Vagina (tissue), 2 donors: Measurements from ENCODE around the gene PDE9A. TPM values are rescaled to one million over a fixed set of nuclear protein-coding genes. Genes with fewer than 3 reads are reported as not detected.

Experiments used
- DNase-seq, 2 donors: peaks; one replicate each; pipeline ENCODE4 v3.0.0-alpha.2; 2017; ENCODE audit errors: extremely low spot score in 2 of 2
- H3K27ac ChIP-seq: fragments of 200-600 bp; sonication (generic); one replicate; pipeline ENCODE4 v1.5.1; 2019
- H3K27me3 ChIP-seq: fragments of 200-600 bp; sonication (generic); one replicate; pipeline ENCODE4 v1.5.1; 2019
- H3K36me3 ChIP-seq, 2 donors: fragments of 200-600 bp; sonication (generic); one replicate each; pipeline ENCODE4 v1.5.1; 2017 to 2019
- H3K4me1 ChIP-seq: fragments of 200-600 bp; sonication (generic); one replicate; pipeline ENCODE4 v1.5.1; 2019
- H3K4me3 ChIP-seq, 2 donors: fragments of 200-600 bp; sonication (generic); 1 replicate in 1 of 2; 2 replicates in 1 of 2; pipeline ENCODE4 v1.5.1; 2016 to 2019
- H3K9me3 ChIP-seq: fragments of 200-600 bp; sonication (generic); one replicate; pipeline ENCODE4 v1.5.1; 2019
- POLR2A ChIP-seq, 2 donors: fragments of 450-650 bp; IDR thresholded peaks; one replicate each; pipeline ENCODE4 v1.6.1; 2017; ENCODE audit warnings: antibody characterized with exemption in 2 of 2, mild to moderate bottlenecking in 2 of 2, moderate library complexity in 2 of 2
- POLR2AphosphoS5 ChIP-seq, 2 donors: sonication (generic); formaldehyde crosslinking; IDR thresholded peaks; one replicate each; pipeline ENCODE4 v1.9.0; 2017; ENCODE audit warnings: antibody characterized with exemption in 2 of 2, mild to moderate bottlenecking in 2 of 2, low read depth in 1 of 2; ENCODE audit not compliant: insufficient read depth in 1 of 2
- intact Hi-C: fragments of 100-400 bp; cut with DNase I; formaldehyde crosslinking; loops from one replicate; pipeline ENCODE4 v1.15.1; 2023
- total RNA-seq: library from RNA; depleted of rRNA; stranded (reverse); fragments of >200 nt; gene quantifications from one replicate; pipeline ENCODE4 v1.2.3, GENCODE V29; 2016
- TF ChIP-seq, protein P1 (sequence below), 3 experiments: fragments of 450-650 bp in 2 of 3; fragments of 200-600 bp in 1 of 3; sonication (generic) in 1 of 3; IDR thresholded peaks; one replicate each; pipeline ENCODE4 v1.5.1; 2017 to 2019; ENCODE audit warnings: antibody characterized with exemption in 3 of 3, mild to moderate bottlenecking in 2 of 3, moderate library complexity in 2 of 3

The PDE9A gene
- total RNA-seq, 1 donor from 2014 or later, result 9.6 TPM

DNA sequence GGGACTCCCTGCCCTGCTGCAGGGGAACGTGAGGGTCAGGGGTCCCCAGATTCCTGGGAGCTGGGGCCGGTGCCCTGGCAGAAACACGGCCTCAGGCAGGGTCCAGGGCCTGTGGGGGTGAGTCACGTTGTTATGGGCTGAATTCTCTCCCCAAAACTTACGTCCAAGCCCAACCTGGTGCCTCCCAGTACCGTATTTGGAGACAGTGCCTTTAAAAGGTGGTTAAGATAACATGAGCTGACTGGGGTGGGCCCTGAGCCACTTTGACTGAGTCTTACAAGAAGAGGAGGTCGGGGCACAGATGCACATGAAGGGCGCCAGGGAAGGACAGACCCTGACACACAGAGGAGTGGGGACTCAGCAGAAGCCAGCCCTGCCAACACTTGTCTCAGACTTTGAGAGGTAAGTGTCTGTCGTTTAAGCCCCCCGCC is 126.0 kb downstream of the PDE9A start:
- Histone ChIP-seq H3K36me3 (no peaks in the 10 kb centered on the region), H3K27me3 (no peaks in the 10 kb centered on the region), H3K4me3 (no peak overlapping the region), H3K27ac (no peak overlapping the region), H3K4me1 (peaks cover 11% of the 10 kb centered on the region), H3K9me3 (no peaks in the 10 kb centered on the region)
- TF ChIP-seq POLR2A (IDR thresholded peaks at IDR 0.05) (no peak), POLR2AphosphoS5 (IDR thresholded peaks at IDR 0.05; ENCODE audit: insufficient read depth in 1 of 2, low read depth in 1 of 2) (no peak)
- TF ChIP-seq, protein P1, sequence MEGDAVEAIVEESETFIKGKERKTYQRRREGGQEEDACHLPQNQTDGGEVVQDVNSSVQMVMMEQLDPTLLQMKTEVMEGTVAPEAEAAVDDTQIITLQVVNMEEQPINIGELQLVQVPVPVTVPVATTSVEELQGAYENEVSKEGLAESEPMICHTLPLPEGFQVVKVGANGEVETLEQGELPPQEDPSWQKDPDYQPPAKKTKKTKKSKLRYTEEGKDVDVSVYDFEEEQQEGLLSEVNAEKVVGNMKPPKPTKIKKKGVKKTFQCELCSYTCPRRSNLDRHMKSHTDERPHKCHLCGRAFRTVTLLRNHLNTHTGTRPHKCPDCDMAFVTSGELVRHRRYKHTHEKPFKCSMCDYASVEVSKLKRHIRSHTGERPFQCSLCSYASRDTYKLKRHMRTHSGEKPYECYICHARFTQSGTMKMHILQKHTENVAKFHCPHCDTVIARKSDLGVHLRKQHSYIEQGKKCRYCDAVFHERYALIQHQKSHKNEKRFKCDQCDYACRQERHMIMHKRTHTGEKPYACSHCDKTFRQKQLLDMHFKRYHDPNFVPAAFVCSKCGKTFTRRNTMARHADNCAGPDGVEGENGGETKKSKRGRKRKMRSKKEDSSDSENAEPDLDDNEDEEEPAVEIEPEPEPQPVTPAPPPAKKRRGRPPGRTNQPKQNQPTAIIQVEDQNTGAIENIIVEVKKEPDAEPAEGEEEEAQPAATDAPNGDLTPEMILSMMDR (IDR thresholded peaks at IDR 0.05), result no peak
- no peak for DNase-seq
- intact Hi-C loops, result no loop called here

DNA sequence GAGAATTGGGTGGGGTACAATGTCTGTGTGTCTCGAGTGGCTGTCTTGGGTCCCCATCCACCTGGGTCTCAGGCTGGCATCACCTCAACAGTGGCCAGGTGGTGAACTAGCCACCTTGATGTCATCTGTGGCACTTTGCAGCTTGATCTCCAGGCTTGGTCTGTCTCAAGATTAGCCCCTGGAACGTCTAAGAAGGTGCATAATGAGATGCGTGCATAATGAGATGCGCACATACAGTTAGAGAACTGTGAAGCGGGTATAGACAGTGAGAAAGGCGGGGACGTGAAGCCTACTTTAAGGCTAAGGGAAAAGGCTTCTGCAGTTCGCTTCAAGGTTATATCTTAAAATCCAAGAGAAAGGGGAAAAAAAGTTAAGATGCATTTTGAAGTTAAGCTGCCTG is 127.2 kb downstream of the PDE9A start:
- intact Hi-C loops, result no loop called here
- Histone ChIP-seq H3K9me3 (no peaks in the 10 kb centered on the region), H3K27me3 (no peaks in the 10 kb centered on the region), H3K27ac (no peak overlapping the region), H3K4me3 (no peak overlapping the region), H3K4me1 (peaks cover 11% of the 10 kb centered on the region), H3K36me3 (no peaks in the 10 kb centered on the region)
- no peak for TF ChIP-seq POLR2A (IDR thresholded peaks at IDR 0.05)
- TF ChIP-seq, protein P1 (IDR thresholded peaks at IDR 0.05), result no peak
- TF ChIP-seq POLR2AphosphoS5 (IDR thresholded peaks at IDR 0.05; ENCODE audit: insufficient read depth in 1 of 2, low read depth in 1 of 2), result no peak
- DNase-seq, result no peak

DNA sequence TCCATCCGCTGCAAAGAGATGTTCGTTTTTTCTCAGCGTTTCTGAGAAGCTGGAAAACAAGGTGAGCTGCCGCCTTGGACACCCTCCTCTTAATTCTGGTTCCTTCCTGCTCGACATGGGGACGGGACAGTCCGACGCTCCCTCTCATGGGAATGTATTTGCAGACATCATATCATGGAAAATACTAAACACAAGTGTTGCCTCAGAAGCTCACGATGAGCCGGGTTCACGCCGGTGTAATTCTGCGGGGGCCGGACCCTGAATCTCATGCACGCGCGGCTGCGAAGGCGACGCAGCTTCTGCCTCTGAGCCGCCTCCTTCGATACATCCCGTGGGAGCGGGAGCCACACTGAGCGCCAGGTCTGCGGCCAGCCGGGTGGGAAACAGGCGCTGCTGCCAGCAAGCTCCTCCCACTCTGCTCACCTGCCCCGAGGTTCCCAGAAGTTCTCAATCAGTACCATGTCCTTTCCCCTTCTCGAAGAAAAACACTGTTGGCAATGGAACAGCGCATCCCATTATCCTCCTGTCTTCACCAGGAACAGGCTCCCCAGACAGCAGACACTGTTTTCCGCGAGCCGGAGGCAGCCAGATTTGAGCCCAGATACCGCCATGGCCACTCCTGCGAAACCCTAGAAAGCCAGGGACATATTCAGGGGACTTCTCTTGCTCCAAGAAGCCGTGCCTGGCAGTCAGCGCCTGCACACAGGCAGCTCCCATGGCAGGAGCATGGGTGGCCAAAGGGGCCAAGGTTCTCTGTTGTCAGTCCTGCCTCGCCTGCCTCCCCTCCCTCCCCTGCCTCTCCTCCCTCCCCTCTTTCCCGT is 127.9 kb downstream of the PDE9A start:
- no peak for DNase-seq
- no peaks in the 10 kb centered on the region for H3K9me3 ChIP-seq
- peak overlapping the region in 1 of 2 donors; percentile 29 for H3K4me3 ChIP-seq
- H3K27me3 ChIP-seq, result no peaks in the 10 kb centered on the region
- no peak overlapping the region for H3K27ac ChIP-seq
- TF ChIP-seq POLR2AphosphoS5 (IDR thresholded peaks at IDR 0.05; ENCODE audit: insufficient read depth in 1 of 2, low read depth in 1 of 2), result no peak
- TF ChIP-seq, protein P1 (IDR thresholded peaks at IDR 0.05), result no peak
- TF ChIP-seq POLR2A (IDR thresholded peaks at IDR 0.05), result no peak
- H3K36me3 ChIP-seq, result no peaks in the 10 kb centered on the region
- intact Hi-C loops, result no loop called here
- H3K4me1 ChIP-seq, result peaks cover 11% of the 10 kb centered on the region

DNA sequence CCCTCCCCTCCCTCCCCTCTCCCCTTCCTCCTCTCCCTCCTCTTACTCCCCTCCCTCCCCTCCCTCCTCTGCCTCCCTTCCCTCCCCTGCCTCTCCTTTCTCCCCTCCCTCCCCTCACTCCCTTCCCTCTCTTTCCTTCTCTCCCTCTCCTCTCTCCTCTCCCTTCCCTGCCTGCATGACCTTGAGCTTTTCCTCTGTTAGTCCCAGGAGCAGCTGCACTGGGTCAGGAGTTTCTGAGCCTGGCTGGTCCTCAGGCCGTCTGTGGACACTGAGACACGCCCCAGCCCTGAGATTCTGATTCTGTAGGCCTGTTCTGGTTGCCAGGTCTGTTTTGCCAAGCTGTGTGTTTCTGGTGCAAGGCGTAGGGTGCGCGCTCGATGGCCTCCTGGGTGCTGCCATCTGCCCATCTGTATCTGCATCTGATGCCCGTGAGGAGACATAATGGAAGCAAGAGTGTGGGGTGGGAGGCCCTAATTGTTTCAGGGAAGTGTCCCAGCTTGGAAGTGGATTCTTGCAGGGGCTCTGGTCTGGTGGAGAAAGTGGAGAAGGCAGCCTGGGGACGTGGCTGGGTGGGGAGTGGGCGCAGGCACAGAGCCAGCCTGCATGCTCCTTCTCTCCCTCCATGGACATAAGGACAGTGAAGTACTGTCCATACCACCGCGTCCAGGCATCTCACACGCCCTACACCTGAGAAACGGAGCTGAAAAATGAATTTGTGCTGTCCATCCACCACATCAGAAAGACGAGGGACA is 128.7 kb downstream of the PDE9A start:
- DNase-seq, result no peak
- Histone ChIP-seq H3K36me3 (no peaks in the 10 kb centered on the region), H3K4me1 (peaks cover 11% of the 10 kb centered on the region), H3K27me3 (no peaks in the 10 kb centered on the region), H3K4me3 (no peak overlapping the region), H3K9me3 (no peaks in the 10 kb centered on the region), H3K27ac (no peak overlapping the region)
- intact Hi-C loops, result no loop called here
- TF ChIP-seq POLR2A (IDR thresholded peaks at IDR 0.05), result no peak
- TF ChIP-seq, protein P1 (IDR thresholded peaks at IDR 0.05), result no peak
- TF ChIP-seq POLR2AphosphoS5 (IDR thresholded peaks at IDR 0.05; ENCODE audit: insufficient read depth in 1 of 2, low read depth in 1 of 2), result no peak
